Activated CD4-positive, CD25-positive, alpha-beta regulatory T cell treated with anti-CD3 and anti-CD28 coated beads, Interleukin-2, amount 50 U/mL, for 24 hours (primary cell): ENCODE results near the gene AFM.
"Not testable (repeated sequence)": the region's sequence is repeated elsewhere in the genome, so short reads cannot be mapped to it uniquely, and the experiment has no call there.

Source experiments
- ATAC-seq, 2 donors: fragments of 150-1000 bp; cut with Tn5 transposase; one replicate each; pipeline ENCODE4 v1.10.0; 2021; ENCODE audit warnings: mild to moderate bottlenecking in 1 of 2, moderate library complexity in 1 of 2

Gene AFM

DNA sequence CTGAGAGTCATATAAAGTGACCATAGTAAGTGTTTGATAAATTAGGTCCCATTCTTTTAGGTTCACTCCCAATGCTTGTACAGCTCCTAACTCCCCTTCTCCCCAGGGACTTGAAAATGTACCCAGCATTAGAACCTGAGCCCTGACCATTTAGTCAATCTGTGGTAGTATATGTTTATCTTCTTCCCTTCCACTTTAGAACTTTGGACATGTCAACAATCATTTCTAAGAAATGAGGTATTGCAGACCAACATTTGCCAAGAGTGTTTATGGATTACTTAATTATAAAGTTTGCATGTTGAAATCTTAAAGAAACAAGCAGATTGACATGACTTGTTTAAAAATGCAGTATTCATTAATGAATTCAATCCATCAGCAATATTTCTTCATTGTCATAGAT lies 26.0 kb downstream of the AFM start:
- no peak for ATAC-seq

DNA sequence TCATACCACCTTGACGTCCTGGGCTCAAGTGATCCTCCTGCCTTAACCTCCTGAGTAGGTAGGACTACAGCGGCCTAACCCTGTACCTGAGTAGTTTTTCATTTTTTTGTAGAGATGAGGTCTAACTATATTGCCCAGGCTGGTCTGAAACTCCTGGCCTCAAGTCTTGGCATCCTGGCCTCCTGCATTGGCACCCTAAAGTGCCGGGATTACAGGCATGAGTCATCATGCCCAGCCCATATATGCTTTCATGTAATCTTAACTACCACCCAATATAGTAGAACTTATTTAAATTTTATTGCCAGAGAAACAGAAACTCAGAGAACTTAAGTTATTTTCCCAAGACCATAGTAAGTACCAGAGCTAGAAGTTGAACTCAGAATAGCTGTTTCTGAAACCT lies 27.1 kb downstream of the AFM start:
- no peak for ATAC-seq

DNA sequence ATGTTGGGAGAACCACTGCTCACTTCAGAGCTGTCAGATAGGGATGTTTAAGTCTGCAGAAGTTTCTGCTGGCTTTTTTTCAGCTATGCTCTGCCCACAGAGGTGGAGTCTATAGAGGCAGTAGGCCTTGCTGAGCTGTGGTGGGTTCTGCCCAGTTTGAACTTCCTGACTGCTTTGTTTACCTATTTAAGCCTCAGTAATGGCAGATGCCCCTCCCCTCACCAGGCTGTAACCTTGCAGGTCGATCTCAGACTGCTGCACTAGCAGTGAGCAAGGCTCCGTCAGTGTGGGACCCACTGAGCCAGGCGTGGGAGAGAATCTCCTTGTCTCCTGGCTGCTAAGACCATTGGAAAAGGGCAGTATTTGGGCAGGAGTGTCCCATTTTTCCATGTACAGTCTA lies 36.8 kb downstream of the AFM start:
- no peak for ATAC-seq

DNA sequence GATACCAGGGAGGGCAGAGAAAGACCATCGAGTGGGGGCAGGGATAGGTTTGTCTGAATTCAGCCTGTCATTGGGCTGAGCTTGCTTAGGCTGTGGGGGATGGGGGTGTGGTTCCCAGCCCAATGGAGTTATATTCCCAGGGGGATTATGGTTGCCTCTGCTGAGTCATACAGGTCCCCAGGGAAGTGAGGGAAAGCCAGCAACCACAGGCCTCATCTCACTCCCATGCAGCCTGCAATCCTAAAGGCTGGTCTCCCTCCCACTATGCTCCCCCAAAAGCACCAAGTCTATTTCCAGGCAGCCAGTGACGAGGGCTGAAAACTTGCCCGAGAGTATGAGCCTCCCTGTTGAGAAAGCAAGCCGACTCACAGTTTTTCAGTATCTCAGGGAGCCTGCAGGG lies 39.3 kb downstream of the AFM start:
- ATAC-seq: no peak

DNA sequence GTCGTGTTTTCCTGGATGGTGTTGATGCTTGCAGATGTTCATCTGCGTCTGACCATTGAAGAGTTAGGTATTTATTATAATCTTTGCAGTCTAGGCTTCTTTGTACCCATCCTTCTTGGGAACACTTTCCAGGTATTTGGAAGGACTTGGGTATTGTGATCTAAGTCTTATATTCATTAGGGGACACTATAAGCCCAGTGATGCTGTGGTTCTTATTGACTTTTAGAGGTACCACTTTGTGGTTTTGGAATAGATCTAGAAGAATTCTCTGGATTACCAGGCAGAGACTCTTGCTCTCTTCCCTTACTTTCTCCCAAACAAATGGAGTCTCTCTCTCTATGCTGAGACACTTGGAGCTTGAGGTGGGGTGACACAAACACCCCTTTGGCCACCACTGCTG lies 41.6 kb downstream of the AFM start:
- ATAC-seq: no peak

DNA sequence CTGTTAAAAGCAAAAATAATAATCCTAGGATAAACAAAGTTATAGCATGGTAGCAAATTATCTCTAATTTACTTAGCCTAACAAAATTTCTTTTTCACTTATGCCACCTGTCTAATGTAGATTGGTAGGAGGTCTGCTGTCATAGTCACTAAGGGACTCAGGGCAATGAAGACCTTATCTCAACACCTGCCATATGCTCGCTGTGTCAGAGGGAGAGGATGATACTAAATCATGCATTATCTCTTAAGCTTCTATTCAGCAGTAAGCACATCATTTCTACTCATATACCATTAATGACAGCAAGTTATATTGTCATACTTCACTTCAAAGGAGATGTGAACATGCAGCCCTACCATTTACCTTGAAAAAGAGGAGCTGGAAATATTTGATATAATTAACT lies 44.1 kb downstream of the AFM start:
- no peak for ATAC-seq

DNA sequence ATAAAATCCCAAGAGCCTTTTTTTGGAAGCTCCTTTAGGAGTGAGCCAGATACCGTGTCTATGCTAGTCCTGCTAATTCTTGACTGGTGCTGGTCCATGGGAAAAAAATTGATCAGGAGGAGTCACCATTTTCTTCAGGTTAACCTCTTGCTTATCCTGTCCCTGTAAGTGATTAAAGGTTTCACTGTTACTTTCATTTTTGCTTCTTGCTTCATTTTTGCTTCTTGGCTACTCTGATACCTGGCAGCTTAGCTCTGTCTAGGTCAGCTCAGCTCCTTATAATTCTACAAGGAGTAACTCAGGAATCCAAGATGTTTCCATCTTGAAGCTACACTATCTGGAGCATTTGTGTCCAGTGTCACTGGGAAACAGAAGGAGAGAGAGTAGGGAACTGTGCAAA lies 45.7 kb downstream of the AFM start:
- ATAC-seq: no peak

DNA sequence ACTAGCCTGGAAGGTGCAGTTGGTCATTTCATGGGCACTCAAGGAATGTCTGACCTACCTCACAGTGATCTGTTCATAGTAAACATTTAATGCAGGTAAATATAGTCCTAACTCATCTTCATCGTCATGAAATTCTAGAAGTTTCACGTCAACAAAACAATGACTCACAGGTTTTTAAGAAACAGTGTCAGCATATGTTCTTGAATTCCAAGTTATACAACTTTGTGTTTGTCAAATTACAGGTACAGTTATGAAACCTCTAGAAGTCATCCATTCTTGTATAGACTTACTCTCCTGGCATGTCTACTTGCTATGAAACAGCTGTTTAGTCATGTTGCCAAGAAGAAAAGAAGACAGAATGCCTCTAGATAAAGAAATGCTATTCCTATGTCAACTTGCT lies 46.6 kb downstream of the AFM start:
- ATAC-seq: no peak

DNA sequence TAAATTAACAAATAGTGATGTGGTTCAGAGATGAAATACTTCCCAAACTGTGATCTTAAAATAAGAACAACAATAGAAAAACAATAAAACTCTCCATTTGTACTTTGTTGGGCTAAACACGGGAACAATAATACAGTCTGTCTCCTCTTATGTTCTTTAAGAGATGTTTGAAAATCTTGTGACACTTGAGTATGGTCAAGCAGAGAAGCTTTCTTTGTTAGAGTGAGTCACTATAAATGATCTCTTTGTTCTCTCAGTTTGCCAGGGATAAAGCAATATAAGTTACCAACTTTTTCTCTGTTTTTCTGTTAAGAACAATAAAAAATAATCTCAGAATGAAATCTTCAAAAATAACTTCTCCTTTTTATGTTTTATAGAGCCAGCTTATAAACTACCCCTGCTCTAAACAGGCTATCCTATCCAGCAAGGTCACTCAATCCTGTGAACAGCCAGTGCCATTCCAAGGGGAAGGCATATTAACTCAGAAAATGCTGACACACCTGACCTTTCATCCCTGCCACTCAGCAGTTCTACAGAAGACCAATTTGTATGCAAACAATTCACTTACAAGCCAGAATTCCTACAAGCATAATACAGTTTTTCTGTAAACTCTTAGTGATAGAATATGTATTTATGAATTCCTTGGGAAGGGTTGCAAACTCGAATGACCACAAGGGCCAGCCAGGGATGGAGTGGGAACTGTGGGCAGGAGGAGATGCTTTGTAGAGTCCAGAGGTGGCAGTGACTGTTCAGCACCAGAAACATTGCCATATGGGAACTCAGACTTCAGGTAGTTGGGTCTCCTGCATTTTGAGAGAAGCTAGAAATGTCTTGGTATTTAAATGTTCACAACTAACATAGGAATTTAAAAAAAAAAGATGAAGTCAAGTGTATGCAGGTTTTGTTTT lies 52.2 kb downstream of the AFM start:
- no peak for ATAC-seq

DNA sequence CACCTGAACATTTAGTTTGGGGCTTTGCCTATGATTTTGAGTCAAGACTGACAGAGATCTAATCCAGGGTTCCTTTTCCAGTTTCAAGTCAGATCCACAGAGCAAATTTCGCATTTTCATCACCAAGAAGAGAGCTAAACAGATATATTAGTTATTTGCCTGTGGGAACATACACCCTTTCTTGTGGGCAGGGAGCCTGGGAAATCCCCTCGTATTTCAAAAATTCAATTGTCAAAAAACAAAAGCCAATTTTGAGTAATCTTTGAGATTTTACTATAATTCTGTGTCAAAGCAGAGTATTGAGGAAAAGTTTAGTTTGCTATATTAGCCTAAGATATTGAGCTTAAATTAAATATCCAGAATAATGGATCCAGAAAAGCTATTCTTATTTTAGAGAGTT lies 56.6 kb downstream of the AFM start:
- no peak for ATAC-seq

DNA sequence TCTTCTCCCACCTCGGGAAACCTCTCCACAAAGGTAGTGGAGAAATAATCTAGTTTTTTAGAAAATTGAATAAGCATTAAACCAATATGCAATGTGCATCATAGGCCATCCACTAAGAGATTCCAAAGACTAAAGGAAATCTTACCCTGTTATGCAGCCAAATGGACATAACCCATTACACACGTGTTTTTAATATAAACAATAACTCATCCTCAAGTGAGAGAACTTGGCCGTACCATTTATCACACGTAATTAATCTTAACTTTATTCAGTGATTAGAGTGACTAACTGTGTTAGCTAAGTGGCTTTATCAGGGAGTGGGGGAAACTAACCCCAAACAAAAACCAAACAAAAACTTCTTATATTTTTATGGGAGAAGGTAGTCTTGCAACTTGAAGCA lies 57.8 kb downstream of the AFM start:
- no peak for ATAC-seq

DNA sequence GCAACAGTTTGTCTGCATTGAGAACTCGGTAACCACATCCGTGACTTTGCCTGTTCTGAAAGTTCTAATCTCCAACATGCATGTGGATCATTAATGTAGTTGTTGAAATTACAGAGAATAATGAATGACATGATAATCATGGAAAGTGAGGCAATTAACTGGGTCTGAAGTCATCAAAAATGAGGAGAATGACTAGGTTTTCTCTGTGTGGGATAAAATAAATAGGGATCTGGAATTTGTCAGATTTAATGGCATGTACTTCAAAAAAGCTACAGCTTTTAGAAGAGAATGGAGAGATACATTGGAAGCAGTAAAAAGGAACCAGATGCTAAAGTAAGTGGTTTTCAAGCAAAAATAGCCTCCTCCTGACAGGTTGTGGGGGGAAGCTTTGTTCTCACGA lies 59.3 kb downstream of the AFM start:
- no peak for ATAC-seq

DNA sequence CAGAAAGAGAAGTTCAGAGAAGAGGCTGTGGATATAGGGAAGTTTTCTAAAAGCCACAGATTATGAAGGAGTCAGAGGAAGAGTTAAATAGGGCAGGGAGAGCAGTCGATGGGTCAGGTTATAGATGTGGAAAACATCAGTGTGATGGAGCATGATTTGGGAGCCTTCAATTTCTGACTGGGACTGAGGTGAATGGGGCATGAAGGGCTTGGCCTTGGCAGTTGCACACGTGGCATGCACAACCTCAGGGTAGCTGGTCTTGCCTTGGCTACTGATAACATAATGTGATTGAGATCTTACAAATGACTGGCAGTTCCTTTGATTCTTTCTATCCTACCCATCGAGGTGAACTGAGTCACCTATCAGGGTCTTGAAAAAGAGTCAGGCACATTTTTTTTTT lies 59.7 kb downstream of the AFM start:
- no peak for ATAC-seq

DNA sequence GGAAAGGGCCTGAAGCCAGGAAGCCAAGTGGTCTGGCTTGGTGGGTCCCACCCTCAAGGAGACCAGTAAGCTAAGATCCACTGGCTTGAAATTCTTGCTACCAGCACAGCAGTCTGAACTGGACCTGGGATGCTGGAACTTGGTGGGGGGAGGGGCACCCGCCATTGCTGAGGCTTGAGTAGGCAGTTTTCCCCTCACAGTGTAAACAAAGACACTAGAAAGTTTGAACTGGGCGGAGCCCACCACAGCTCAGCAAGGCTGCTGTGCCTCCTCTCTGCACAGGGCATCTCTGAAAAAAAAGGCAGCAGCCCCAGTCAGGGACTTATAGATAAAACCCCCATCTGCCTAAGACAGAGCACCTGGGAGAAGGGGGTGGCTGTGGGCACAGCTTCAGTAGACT lies 63.1 kb downstream of the AFM start:
- no peak for ATAC-seq

DNA sequence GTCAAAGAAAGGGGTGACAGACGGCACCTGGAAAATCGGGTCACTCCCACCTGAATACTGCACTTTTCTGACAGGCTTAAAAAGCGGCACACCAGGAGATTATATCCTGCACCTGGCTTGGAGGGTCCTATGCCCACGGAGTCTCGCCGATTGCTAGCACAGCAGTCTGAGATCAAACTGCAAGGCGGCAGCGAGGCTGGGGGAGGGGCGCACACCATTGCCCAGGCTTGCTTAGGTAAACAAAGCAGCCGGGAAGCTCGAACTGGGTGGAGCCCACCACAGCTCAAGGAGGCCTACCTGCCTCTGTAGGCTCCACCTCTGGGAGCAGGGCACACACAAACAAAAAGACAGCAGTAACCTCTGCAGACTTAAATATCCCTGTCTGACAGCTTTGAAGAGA lies 69.3 kb downstream of the AFM start:
- ATAC-seq: not testable (repeated sequence)
